HepG2 (cell line): ENCODE results near the gene POU3F1. TPM values are rescaled to one million over a fixed set of nuclear protein-coding genes. Genes with fewer than 3 reads are reported as not detected.

ENCODE experiments used
- ATAC-seq: fragments of 200-7000 bp; cut with Tn5 transposase; 3 replicates; pipeline ENCODE4 v1.9.1; 2020; ENCODE audit warnings: mild to moderate bottlenecking, moderate library complexity
- BruUV-seq: library from RNA; stranded (reverse); fragments of 400-500 nt; replicated peaks from 2 replicates; lab custom pipeline; 2021; lab: Mats Ljungman, UMichigan
- CTCF ChIA-PET: fragments of 300-600 bp; formaldehyde crosslinking; extraction: SDS; loops from one replicate; lab custom pipeline; 2021; ENCODE audit warnings: low total read pairs, inconsistent platforms, low intra/inter-chr PET ratio; lab: Yijun Ruan, JAX
- POLR2A ChIA-PET: fragments of 350-600 bp; sonication (Branson Sonifier 250); formaldehyde crosslinking; loops from one replicate; lab custom pipeline; 2020; ENCODE audit warnings: antibody characterized with exemption, inconsistent platforms; lab: Yijun Ruan, JAX
- DNase-seq: peaks from one replicate; pipeline ENCODE4 v3.0.0-alpha.2; 2015; ENCODE audit warnings: low spot score
- FAIRE-seq: peaks from 3 replicates; lab custom pipeline; 2011; peaks lifted over from hg19 to GRCh38; lab: Jason Lieb, UNC
- H2AFZ ChIP-seq: one replicate; pipeline ENCODE4 v1.6.1; 2011; ENCODE audit warnings: low read length, inconsistent platforms
- H3K27ac ChIP-seq: fragments of 300-600 bp; 3 replicates; pipeline ENCODE4 v1.8.0; 2011; ENCODE audit warnings: mixed run types, mild to moderate bottlenecking, mixed read lengths, low read length, inconsistent platforms; ENCODE audit not compliant: insufficient read depth; ENCODE audit errors: extremely low read length
- H3K27me3 ChIP-seq, 2 experiments: fragments of 200-600 bp in 1 of 2; 2 replicates in 1 of 2; 3 replicates in 1 of 2; pipeline versions ENCODE4 v1.6.0 to v1.8.0; 2011; ENCODE audit warnings: low read length in 2 of 2, mild to moderate bottlenecking in 2 of 2, moderate library complexity in 2 of 2, inconsistent platforms in 1 of 2; ENCODE audit not compliant: insufficient read depth in 2 of 2, control insufficient read depth in 1 of 2
- H3K36me3 ChIP-seq, 2 experiments: fragments of 200-600 bp in 1 of 2; replicated peaks in 1 of 2; 2 replicates in 1 of 2; 3 replicates in 1 of 2; pipeline versions ENCODE4 v1.5.1 to v1.8.0; 2011; ENCODE audit warnings: low read length in 2 of 2, inconsistent platforms in 1 of 2; ENCODE audit not compliant: insufficient read depth in 2 of 2, control insufficient read depth in 1 of 2
- H3K4me1 ChIP-seq: 2 replicates; pipeline ENCODE4 v1.5.1; 2012; ENCODE audit warnings: low read length, inconsistent platforms; ENCODE audit not compliant: insufficient read depth
- H3K4me2 ChIP-seq: 2 replicates; pipeline ENCODE4 v1.6.0; 2011; ENCODE audit warnings: low read depth, low read length, inconsistent platforms
- H3K4me3 ChIP-seq, 3 experiments: fragments of 200-600 bp in 1 of 3; sonication (generic), shearing (Covaris generic) in 1 of 3; replicated peaks in 1 of 3; 2 replicates each; pipeline ENCODE4 v1.5.1; 2011 to 2016; ENCODE audit warnings: low read length in 3 of 3, inconsistent platforms in 2 of 3, low read depth in 2 of 3, mild to moderate bottlenecking in 2 of 3, control low read depth in 1 of 3, mixed read lengths in 1 of 3; ENCODE audit not compliant: insufficient read depth in 1 of 3
- H3K79me2 ChIP-seq: one replicate; pipeline ENCODE4 v1.6.1; 2011; ENCODE audit warnings: low read length, inconsistent platforms; ENCODE audit not compliant: insufficient read depth
- H3K9ac ChIP-seq: 2 replicates; pipeline ENCODE4 v1.6.0; 2011; ENCODE audit warnings: mild to moderate bottlenecking, low read depth, low read length, inconsistent platforms; ENCODE audit not compliant: insufficient read depth
- H3K9me3 ChIP-seq: 2 replicates; pipeline ENCODE4 v1.5.1; 2012; ENCODE audit warnings: mild to moderate bottlenecking, low read length
- H4K20me1 ChIP-seq: 2 replicates; pipeline ENCODE4 v1.6.0; 2011; ENCODE audit warnings: inconsistent platforms, mild to moderate bottlenecking, low read length, moderate library complexity; ENCODE audit not compliant: insufficient read depth
- DNMT1 ChIP-seq: sonication (generic); formaldehyde crosslinking; IDR thresholded peaks from 2 replicates; pipeline ENCODE4 v1.5.1; 2020; ENCODE audit warnings: mild to moderate bottlenecking, missing genetic modification reagents
- HMGXB3 ChIP-seq: sonication (generic); formaldehyde crosslinking; IDR thresholded peaks from 2 replicates; pipeline ENCODE4 v1.4.0; 2020; ENCODE audit warnings: missing genetic modification reagents, borderline replicate concordance
- RBM39 ChIP-seq: fragments of 200-400 bp; formaldehyde crosslinking; IDR thresholded peaks from one replicate; pipeline ENCODE4 v1.6.1; 2018; ENCODE audit warnings: antibody characterized with exemption, mild to moderate bottlenecking, low read depth, low read length; ENCODE audit not compliant: poor library complexity, severe bottlenecking
- ZKSCAN8 ChIP-seq: IDR thresholded peaks from 2 replicates; pipeline ENCODE4 v1.6.1; 2016; ENCODE audit warnings: borderline replicate concordance, missing genetic modification reagents, missing compliant biosample characterization
- ZNF432 ChIP-seq: sonication (generic); formaldehyde crosslinking; IDR thresholded peaks from 2 replicates; pipeline ENCODE4 v1.5.0; 2020; ENCODE audit warnings: missing genetic modification reagents, mild to moderate bottlenecking, borderline replicate concordance
- ZNF687 ChIP-seq: sonication (generic); formaldehyde crosslinking; IDR thresholded peaks from 2 replicates; pipeline ENCODE4 v1.5.1; 2020; ENCODE audit warnings: mild to moderate bottlenecking, missing genetic modification reagents, moderate library complexity
- ZNF747 ChIP-seq: sonication (generic); formaldehyde crosslinking; IDR thresholded peaks from 2 replicates; pipeline ENCODE4 v1.8.1; 2023; ENCODE audit warnings: missing genetic modification reagents, mild to moderate bottlenecking, borderline replicate concordance
- ZUFSP ChIP-seq: sonication (generic); formaldehyde crosslinking; IDR thresholded peaks from 2 replicates; pipeline ENCODE4 v1.9.0; 2021; ENCODE audit warnings: missing genetic modification reagents, mild to moderate bottlenecking, borderline replicate concordance
- WGBS: methylation state at CpG from one replicate; pipeline ENCODE4 v1.1.6; 2017; ENCODE audit warnings: low lambda C conversion rate; 5-methylcytosine and 5-hydroxymethylcytosine counted together
- in situ Hi-C: cut with HindIII; loops from 2 replicates; pipeline ENCODE4 v1.10.0; 2017; ENCODE audit warnings: low pct_unique_long_range_greater_than_20kb; ENCODE audit not compliant: extremely low pct_ligation_motif_present
- intact Hi-C: fragments of 100-400 bp; cut with micrococcal nuclease; formaldehyde crosslinking; loops from one replicate; pipeline ENCODE4 v1.10.0; 2022; ENCODE audit not compliant: unreplicated experiment
- polyA plus RNA-seq, 8 experiments: library from polyadenylated mRNA; depleted of rRNA in 3 of 8; stranded (reverse) in 7 of 8; unstranded in 1 of 8; fragments of >200 nt; fragmentation: Illumina TruSeq in 4 of 8; extraction: Trizol in 4 of 8; gene quantifications; 2 replicates each; pipeline versions ENCODE4 v1.2.1 to v1.2.3, GENCODE V29; 2011 to 2016; ENCODE audit warnings: low read depth in 4 of 8, missing spikeins in 1 of 8, mixed read lengths in 1 of 8; ENCODE audit not compliant: insufficient read depth in 1 of 8
- total RNA-seq, 5 experiments: library from RNA; depleted of rRNA; stranded (reverse); fragments of >200 nt; fragmentation: Illumina TruSeq; extraction: Trizol; gene quantifications; 2 replicates each; pipeline ENCODE4 v1.2.3, GENCODE V29; 2016; ENCODE audit warnings: low read depth in 1 of 5

POU3F1 gene
- total and polyA plus RNA-seq, 2 of the 13 experiments (the other 11 are each of a cell fraction or from before 2014, with no cell fraction given) = not detected

- DNase-seq (no peak), ATAC-seq (no peak), FAIRE-seq (no peak)
- Histone ChIP-seq H3K4me2 (no peak overlapping the region), H3K4me1 (peaks cover 21% of the 10 kb centered on the region), H2AFZ (no peak overlapping the region), H4K20me1 (no peaks in the 10 kb centered on the region), H3K27me3 (0 out of 5 replicates have a peak, but pooled peaks cover 0 to 9% of the 10 kb centered on the region in 2 experiments), H3K9me3 (no peaks in the 10 kb centered on the region), H3K9ac (no peak overlapping the region), H3K79me2 (no peaks in the 10 kb centered on the region), H3K27ac (no peak overlapping the region), H3K36me3 (no peaks in the 10 kb centered on the region), H3K4me3 (no peak overlapping the region)
- intact Hi-C loops = loop anchor here (5.0 kb wide), 2 partner anchors 367 to 802 kb away; no protein-coding TSS in a partner anchor
- in situ Hi-C loops = loop anchor here (10.0 kb wide), 1 partner anchor 550 kb away; no protein-coding TSS in a partner anchor
- BruUV-seq = no TSS peak
- POLR2A ChIA-PET = no interaction called here
- TF ChIP-seq ZUFSP (CRISPR knock-in tag) = no peak
- no peak for TF ChIP-seq ZKSCAN8 (CRISPR knock-in tag)
- no peak for TF ChIP-seq ZNF747 (CRISPR knock-in tag)
- no peak for TF ChIP-seq HMGXB3
- no peak for TF ChIP-seq RBM39
- TF ChIP-seq ZNF432 (CRISPR knock-in tag) = no peak
- no peak for TF ChIP-seq DNMT1
- TF ChIP-seq ZNF687 (CRISPR knock-in tag) = no peak
- CTCF ChIA-PET = no interaction called here
- WGBS = 0% methylated on average over 2 of the region's 13 CpGs
These were observed 11.7 kb downstream of the POU3F1 start for GRCh38 chr1:38034871-38035270.
